NCI-H2196 (cell line): ENCODE data around the gene KNDC1.

ENCODE experiments used
- DNase-seq: peaks from one replicate; lab custom pipeline; 2025; ENCODE audit not compliant: unreplicated experiment; lab: John Stamatoyannopoulos, UW

Gene KNDC1

DNA sequence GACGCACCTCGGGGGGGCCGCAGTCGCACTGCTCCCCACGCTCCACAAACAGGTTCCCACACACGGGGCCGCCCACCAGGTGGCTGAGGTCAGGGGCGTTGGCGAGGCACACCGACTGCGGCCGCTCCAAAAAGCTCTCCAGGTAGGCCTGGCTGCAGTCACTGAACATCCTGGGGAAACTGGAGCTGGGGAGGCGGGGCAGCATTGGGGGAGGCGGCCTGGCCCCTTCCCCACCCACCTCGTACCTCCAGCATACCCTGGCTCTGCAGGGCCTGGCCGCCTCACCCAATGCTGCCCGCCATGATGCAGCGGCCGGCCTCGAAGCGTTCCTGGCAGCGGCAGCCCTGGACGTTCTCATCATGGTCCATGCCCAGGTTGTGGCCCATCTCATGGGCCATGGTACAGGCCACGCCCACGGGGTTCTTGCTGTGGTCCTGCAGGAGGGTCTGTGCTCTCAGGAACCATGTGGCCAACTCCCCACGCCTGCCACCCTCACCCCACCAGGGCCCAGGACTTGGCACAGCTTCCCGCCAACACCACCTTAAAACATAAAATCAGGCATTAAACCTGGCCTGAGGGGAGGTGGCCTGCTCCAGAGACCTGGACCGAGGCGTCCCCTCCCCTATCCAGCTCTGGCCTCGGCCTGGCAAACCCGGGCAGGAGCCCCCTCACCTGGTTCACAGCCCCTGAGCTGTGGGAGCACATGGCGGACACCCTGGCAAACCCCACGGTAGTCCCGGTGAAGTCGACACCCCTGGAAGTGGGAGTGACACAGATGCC lies 111.7 kb downstream of the KNDC1 start:
- no peak for DNase-seq

GRCh38 chr10:133272301-133272963 lies 112.4 kb downstream of the KNDC1 start:
- DNase-seq = no peak

DNA sequence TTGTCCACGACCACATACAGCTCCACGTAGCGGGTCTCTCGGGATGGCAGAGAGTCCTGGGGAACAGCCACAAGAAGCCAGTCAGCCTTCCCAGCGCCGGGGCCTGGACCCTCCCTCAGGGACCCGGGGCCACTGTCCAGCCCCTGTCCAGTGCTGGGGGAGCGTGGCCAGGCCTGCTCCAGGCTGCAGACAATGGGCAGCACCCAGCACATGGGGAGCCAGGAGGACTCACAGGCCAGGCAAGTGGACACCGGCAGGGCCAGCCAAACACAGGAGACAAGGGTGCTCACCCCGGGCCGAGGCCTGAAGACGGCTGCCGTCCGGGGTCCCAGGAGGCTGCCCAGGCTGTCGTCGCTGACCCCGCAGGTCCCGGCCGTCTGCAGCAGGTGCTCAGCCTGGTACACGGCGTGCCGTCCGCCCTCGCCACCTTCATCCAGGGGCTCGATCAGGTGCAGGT lies 113.0 kb downstream of the KNDC1 start:
- no peak for DNase-seq

DNA sequence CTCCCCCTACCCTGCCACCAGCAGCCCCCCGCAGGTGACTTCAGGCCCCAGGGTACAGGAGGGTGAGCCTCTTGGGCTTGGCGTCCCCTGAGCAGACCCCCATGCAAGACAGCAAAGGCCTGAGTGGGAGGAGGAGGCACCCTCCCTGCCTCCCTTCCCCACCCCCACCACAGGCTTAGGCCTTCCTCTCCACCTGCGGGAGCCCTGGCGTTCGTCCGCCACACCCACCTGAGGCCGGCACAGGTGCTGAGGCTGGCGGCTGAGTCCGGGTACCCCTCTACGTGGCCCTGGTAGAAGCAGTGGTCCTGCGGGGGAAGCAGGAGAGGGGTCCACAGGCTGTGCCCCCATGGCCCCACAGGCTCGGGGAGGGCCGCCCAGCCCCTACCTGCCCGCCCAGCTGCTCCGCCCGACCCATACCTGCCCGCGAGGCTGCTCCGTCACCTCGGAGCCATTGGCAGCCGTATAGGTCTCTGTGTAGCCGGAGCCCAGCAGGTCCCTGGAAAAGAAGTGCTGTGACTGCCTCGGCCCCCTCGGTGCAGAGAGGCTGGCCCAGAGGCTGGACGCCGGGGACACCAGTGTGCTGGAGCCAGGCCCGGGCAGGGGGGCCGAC lies 113.6 kb downstream of the KNDC1 start:
- DNase-seq = no peak

DNA sequence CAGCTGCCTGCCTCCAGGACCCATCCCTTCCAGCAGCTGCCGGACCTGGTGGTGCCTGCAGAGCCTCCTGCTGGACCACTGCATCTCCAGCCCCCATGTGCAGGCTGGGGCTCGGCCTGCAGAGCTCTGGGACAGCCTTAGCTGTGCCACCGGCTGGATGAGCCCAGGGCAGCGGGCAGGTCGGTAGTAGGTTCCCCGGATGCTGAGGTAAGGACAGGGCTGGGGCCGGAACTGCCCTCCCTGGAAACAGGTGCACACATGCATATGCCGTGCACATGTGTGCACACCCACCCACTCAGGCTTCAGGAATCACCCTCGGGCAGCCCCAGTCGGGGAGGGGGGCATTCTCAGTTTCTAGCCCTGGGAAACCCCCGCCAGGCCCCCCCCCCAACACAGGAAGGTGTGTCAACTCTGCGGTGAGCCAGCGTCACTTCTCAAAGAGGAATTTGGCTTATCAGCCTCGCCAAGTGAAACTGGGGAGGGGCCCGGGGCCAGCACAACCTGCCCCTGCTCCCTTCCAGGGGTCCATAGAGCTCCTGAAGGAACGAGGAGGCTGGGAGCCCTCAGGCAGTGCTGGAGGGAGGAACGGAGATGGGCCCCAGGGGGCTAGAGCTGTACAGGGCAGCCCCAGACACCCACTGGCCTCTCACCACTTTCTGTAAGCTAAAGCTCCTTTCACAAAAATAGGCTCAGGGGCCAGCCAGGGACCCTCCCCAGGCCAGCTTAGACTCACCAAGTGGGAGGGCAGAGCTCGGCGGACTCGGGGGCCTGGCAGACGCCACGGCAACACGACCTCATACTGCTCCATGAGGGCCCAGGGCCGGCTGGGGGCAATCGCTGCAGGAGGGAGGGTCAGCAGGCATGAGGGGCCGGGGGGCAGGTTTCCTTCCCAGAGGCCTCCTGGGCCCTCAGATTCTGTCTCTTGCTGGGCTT lies 115.0 kb downstream of the KNDC1 start:
- DNase-seq = no peak

DNA sequence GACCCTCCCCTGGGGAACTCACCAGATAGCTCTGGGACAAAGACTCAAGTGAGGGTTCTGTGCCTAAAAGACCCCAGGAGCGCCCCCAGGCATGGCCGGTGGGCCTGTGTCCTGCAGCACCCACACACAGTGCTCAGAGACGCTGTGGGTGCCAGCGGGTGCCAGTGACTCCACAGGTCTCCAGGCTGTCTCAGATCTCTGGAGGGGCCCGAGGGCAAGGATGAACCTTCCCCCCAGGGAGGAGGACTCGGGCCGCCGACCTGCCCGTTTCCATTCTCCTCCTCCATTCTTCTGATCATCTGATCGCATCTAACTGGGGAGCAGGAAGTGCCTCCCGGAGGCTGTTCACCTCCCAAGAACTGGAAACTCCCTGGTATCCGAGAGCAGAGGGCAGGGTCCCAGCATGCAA lies 115.7 kb downstream of the KNDC1 start:
- no peak for DNase-seq
